Kidney (tissue), 14 donors: Measurements from ENCODE around the gene SPTLC1. TPM values are rescaled to one million over a fixed set of nuclear protein-coding genes. Genes with fewer than 3 reads are reported as not detected.

Experiments used
- DNase-seq, 5 donors: peaks; one replicate each; pipeline ENCODE4 v3.0.0-alpha.2; 2013 to 2020
- FAIRE-seq: peaks from 2 replicates; lab custom pipeline; 2012; peaks lifted over from hg19 to GRCh38; lab: Jason Lieb, UNC
- H3K27ac ChIP-seq, 2 donors: one replicate each; pipeline ENCODE4 v1.7.0; 2013; ENCODE audit warnings: low read depth in 2 of 2, low read length in 2 of 2, inconsistent platforms in 1 of 2
- H3K27me3 ChIP-seq: one replicate; pipeline ENCODE4 v1.7.1; 2013; ENCODE audit warnings: low read length, inconsistent platforms; ENCODE audit not compliant: control insufficient read depth, insufficient read depth
- H3K36me3 ChIP-seq, 3 donors: one replicate each; pipeline versions ENCODE4 v1.7.0 to v1.7.1; 2013; ENCODE audit warnings: low read length in 3 of 3, control low read depth in 1 of 3, inconsistent platforms in 1 of 3; ENCODE audit not compliant: insufficient read depth in 3 of 3, control insufficient read depth in 2 of 3
- H3K4me1 ChIP-seq, 3 donors: one replicate each; pipeline versions ENCODE4 v1.7.0 to v1.7.1; 2013; ENCODE audit warnings: low read length in 3 of 3, inconsistent platforms in 1 of 3, low read depth in 1 of 3; ENCODE audit not compliant: control insufficient read depth in 2 of 3, insufficient read depth in 2 of 3
- H3K4me3 ChIP-seq, 3 donors: one replicate each; pipeline versions ENCODE4 v1.7.0 to v1.8.1; 2013; ENCODE audit warnings: low read length in 3 of 3, control low read depth in 1 of 3, inconsistent platforms in 1 of 3
- H3K9ac ChIP-seq, 3 donors: one replicate each; pipeline versions ENCODE4 v1.7.0 to v1.7.1; 2013; ENCODE audit warnings: low read length in 3 of 3, control low read depth in 1 of 3, inconsistent platforms in 1 of 3
- H3K9me3 ChIP-seq, 3 donors: one replicate each; pipeline versions ENCODE4 v1.7.0 to v1.7.1; 2013; ENCODE audit warnings: low read length in 3 of 3, control low read depth in 1 of 3, inconsistent platforms in 1 of 3; ENCODE audit not compliant: control insufficient read depth in 2 of 3, insufficient read depth in 1 of 3
- CTCF ChIP-seq: IDR thresholded peaks from 3 replicates; pipeline ENCODE4 v1.5.1; 2012; ENCODE audit warnings: mild to moderate bottlenecking, moderate library complexity, borderline replicate concordance; ENCODE audit not compliant: insufficient read depth; ENCODE audit errors: extremely low read depth
- intact Hi-C: fragments of 100-400 bp; cut with DNase I; formaldehyde crosslinking; loops from one replicate; pipeline ENCODE4 v1.11.1; 2022
- polyA plus RNA-seq: library from polyadenylated mRNA; stranded (reverse); fragments of 350-450 nt; fragmentation: Illumina TruSeq; extraction: RNeasy Lipid Tissue Mini Kit (QIAGEN cat#74804); gene quantifications from one replicate; pipeline ENCODE4 v1.2.3, GENCODE V29; 2014; ENCODE audit warnings: low read depth, low replicate concordance; ENCODE audit not compliant: insufficient read depth
- total RNA-seq: library from RNA; stranded (reverse); fragmentation: NEBNext Ultra II Directional; extraction: Animal tissue kit (Norgen Biotek cat#: 25700); gene quantifications from one replicate; pipeline ENCODE4 v1.2.1, GENCODE V29; 2021
- donor health status: control.
- donor health status: control.
- donor health status: control.
- donor health status: control.
- donor health status: control.
- donor health status: DM: yes; HTN: yes; CAD: no.
- donor health status: Normal renal cell carcinoma (clear cell type).

SPTLC1 gene
- total and polyA plus RNA-seq, 2 donors from 2014 or later: 29.4 to 72.2 TPM

- H3K9ac ChIP-seq: no peak overlapping the region
- TF ChIP-seq CTCF: peak; percentile 54
- no peaks in the 10 kb centered on the region for H3K9me3 ChIP-seq
- H3K27me3 ChIP-seq: no peaks in the 10 kb centered on the region
- FAIRE-seq (no peak), DNase-seq (peak; percentile 69 to 85 (median 83))
- H3K4me1 ChIP-seq: peaks cover 0 to 18% (median 0%) of the 10 kb centered on the region in 3 donors
- no peaks in the 10 kb centered on the region for H3K36me3 ChIP-seq
- intact Hi-C loops: loop anchor here (10.0 kb wide), 1 partner anchor 496 kb away; no protein-coding TSS in a partner anchor
- no peak overlapping the region for H3K27ac ChIP-seq
- H3K4me3 ChIP-seq: no peak overlapping the region
Observed at GRCh38 chr9:92138157-92138959, 23.1 kb upstream of the SPTLC1 start.

GRCh38 chr9:92136184-92136858, 21.1 kb upstream of the SPTLC1 start:
- Histone ChIP-seq H3K27me3 (no peaks in the 10 kb centered on the region), H3K4me1 (peaks cover 0 to 17% (median 0%) of the 10 kb centered on the region in 3 donors), H3K36me3 (no peaks in the 10 kb centered on the region), H3K27ac (no peak overlapping the region), H3K4me3 (no peak overlapping the region), H3K9me3 (no peaks in the 10 kb centered on the region), H3K9ac (no peak overlapping the region)
- peak in 1 of 5 donors; percentile 74 for DNase-seq
- no peak for FAIRE-seq
- TF ChIP-seq CTCF: no peak
- intact Hi-C loops: loop anchor here (10.0 kb wide), 1 partner anchor 498 kb away; no protein-coding TSS in a partner anchor

GRCh38 chr9:92135576-92135975, 20.4 kb upstream of the SPTLC1 start:
- Histone ChIP-seq H3K9ac (no peak overlapping the region), H3K36me3 (no peaks in the 10 kb centered on the region), H3K27me3 (no peaks in the 10 kb centered on the region), H3K27ac (no peak overlapping the region), H3K9me3 (no peaks in the 10 kb centered on the region), H3K4me1 (peaks cover 0 to 13% (median 0%) of the 10 kb centered on the region in 3 donors), H3K4me3 (no peak overlapping the region)
- no peak for DNase-seq
- no peak for FAIRE-seq
- intact Hi-C loops: loop anchor here (10.0 kb wide), 1 partner anchor 499 kb away; no protein-coding TSS in a partner anchor
- no peak for TF ChIP-seq CTCF
